ENCODE results near the gene MAP3K5.

- TF ChIP-seq CTCF (IDR thresholded peaks at IDR 0.05): no peak
- TF ChIP-seq POLR2A (IDR thresholded peaks at IDR 0.05): no peak
- no peak for TF ChIP-seq EP300 (IDR thresholded peaks at IDR 0.05)
These were observed 92.9 kb downstream of the MAP3K5 start for GRCh38 chr6:136699358-136699757.
